Activated CD4-positive, alpha-beta memory T cell treated with anti-CD3 and anti-CD28 coated beads for 36 hours (primary cell): ENCODE data around the gene PPP1R13L. TPM values are rescaled to one million over a fixed set of nuclear protein-coding genes. Genes with fewer than 3 reads are reported as not detected.

Source experiments
- CTCF ChIA-PET: fragments of 350-600 bp; sonication (Branson Sonifier 250); formaldehyde crosslinking; loops from one replicate; lab custom pipeline; 2021; ENCODE audit warnings: antibody characterized with exemption, inconsistent platforms; lab: Charles Lee
- POLR2A ChIA-PET: fragments of 350-600 bp; sonication (Branson Sonifier 250); formaldehyde crosslinking; loops from one replicate; lab custom pipeline; 2021; ENCODE audit warnings: antibody characterized with exemption; lab: Charles Lee
- DNase-seq: peaks from one replicate; pipeline ENCODE4 v3.0.0-alpha.2; 2020
- H3K27ac Mint-ChIP-seq: one replicate; pipeline ENCODE4 v1.8.0; 2021; ENCODE audit warnings: mixed read lengths
- H3K27me3 Mint-ChIP-seq: one replicate; pipeline ENCODE4 v1.8.0; 2021; ENCODE audit warnings: mixed read lengths
- H3K36me3 Mint-ChIP-seq: one replicate; pipeline ENCODE4 v1.8.0; 2021; ENCODE audit warnings: mixed read lengths
- H3K4me1 Mint-ChIP-seq: one replicate; pipeline ENCODE4 v1.8.0; 2021; ENCODE audit warnings: low read depth, mixed read lengths
- H3K4me3 Mint-ChIP-seq: one replicate; pipeline ENCODE4 v1.8.0; 2021; ENCODE audit warnings: mild to moderate bottlenecking, mixed read lengths
- H3K9me3 Mint-ChIP-seq: one replicate; pipeline ENCODE4 v1.8.0; 2021; ENCODE audit warnings: mixed read lengths
- intact Hi-C: fragments of 100-400 bp; cut with micrococcal nuclease; formaldehyde crosslinking; loops from one replicate; pipeline ENCODE4 v1.15.1; 2023
- total RNA-seq, 2 experiments: library from RNA; stranded (reverse); gene quantifications; one replicate each; pipeline ENCODE4 v1.2.3, GENCODE V29; 2021

PPP1R13L gene
- total RNA-seq, 2 experiments from 2014 or later, result 8.1 to 9.2 TPM

DNA sequence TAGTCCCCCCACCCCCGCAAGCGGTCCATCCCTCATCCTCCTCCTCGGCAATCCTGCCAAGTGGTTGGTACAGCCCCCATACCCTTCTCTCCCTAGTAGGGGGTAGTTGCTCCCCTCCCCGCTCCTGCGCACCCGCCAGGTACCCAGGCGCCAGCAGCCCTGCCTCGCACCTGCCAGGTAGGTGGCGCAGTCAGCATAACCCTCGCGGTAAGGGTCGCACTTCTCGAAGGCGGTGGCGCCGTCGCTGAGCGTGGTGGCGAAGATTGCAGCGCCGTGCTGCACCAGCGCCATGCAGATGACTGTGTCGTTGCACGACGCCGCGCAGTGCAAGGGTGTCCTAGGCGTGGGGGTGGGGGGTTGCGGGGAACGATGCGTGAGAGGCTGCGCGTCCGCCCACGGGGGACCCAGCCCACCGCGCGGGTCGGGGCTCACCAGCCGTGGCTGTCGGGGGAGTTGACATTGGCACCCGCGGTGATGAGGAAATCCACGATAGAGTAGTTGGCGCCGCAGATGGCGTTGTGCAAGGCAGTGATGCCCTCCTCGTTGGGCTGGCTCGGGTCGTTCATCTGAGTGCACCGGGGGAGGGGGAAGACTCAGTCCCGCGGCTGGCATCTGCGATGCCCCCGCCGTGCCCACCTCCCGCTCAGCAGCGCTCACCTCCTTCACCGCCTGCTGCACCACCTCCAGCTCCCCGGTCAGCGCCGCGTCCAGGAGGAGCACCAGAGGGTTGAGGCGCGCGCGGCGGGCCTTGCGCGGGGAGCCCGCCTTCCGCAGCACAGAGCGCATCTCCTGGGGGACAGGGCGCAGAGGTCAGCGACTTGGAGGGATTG lies 19.3 kb downstream of the PPP1R13L start:
- ChIA-PET CTCF (interaction anchor here (1.1 kb wide), 1 partner anchor 54 kb away, joined by 3 read pairs; no protein-coding TSS in a partner anchor), POLR2A (no interaction called here)
- Mint-ChIP-seq H3K4me3 (no peak overlapping the region), H3K36me3 (no peaks in the 10 kb centered on the region), H3K27ac (no peak overlapping the region), H3K9me3 (no peaks in the 10 kb centered on the region), H3K4me1 (no peaks in the 10 kb centered on the region), H3K27me3 (peaks cover 23% of the 10 kb centered on the region)
- no peak for DNase-seq
- intact Hi-C loops, result no loop called here

DNA sequence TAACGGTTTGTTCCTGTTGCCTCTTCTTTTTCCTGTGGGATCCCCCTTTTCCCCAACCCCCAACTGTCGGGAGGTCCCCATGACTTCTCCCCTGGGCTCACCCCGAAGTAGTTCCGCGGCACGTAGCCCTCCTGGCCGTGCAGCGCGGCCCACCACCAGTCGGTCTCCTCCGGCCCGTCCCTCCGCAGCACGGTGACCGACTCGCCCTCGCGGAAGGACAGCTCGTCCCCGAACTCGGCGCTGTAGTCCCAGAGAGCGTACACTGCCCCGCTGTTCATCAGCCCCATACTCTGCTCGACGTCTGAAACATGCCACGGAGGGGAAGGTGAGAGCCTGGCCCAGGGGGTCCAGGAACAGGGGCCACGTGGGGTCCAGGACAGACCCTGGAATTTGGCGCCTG lies 22.4 kb downstream of the PPP1R13L start:
- Mint-ChIP-seq H3K27me3 (peaks cover 22% of the 10 kb centered on the region), H3K9me3 (no peaks in the 10 kb centered on the region), H3K36me3 (no peaks in the 10 kb centered on the region), H3K4me3 (no peak overlapping the region), H3K27ac (no peak overlapping the region), H3K4me1 (peaks cover 6% of the 10 kb centered on the region)
- intact Hi-C loops, result no loop called here
- ChIA-PET CTCF (no interaction called here), POLR2A (no interaction called here)
- DNase-seq, result no peak

DNA sequence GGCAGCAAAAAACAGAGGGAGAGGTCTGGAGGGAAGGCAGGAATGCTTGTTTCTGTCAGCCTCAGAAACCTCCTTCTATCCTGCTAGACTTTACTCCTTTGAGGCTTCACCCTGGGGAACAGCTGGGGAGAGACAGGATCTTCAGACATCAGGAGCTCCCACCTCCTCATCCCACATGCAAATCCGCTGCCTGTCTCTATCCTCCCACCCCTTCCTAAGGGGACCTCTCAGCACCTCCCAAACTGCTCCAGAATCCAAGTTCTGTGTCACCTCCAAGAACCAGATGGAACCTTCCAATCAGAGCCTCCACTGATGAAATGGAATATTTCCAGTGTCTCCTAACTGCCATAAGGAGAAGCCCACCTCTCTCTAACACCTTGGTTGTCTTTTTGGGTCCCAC lies 24.8 kb downstream of the PPP1R13L start:
- ChIA-PET CTCF (no interaction called here), POLR2A (no interaction called here)
- Mint-ChIP-seq H3K4me1 (peaks cover 18% of the 10 kb centered on the region), H3K27ac (no peak overlapping the region), H3K9me3 (no peaks in the 10 kb centered on the region), H3K27me3 (peaks cover 6% of the 10 kb centered on the region), H3K4me3 (no peak overlapping the region), H3K36me3 (no peaks in the 10 kb centered on the region)
- no peak for DNase-seq
- intact Hi-C loops, result no loop called here

DNA sequence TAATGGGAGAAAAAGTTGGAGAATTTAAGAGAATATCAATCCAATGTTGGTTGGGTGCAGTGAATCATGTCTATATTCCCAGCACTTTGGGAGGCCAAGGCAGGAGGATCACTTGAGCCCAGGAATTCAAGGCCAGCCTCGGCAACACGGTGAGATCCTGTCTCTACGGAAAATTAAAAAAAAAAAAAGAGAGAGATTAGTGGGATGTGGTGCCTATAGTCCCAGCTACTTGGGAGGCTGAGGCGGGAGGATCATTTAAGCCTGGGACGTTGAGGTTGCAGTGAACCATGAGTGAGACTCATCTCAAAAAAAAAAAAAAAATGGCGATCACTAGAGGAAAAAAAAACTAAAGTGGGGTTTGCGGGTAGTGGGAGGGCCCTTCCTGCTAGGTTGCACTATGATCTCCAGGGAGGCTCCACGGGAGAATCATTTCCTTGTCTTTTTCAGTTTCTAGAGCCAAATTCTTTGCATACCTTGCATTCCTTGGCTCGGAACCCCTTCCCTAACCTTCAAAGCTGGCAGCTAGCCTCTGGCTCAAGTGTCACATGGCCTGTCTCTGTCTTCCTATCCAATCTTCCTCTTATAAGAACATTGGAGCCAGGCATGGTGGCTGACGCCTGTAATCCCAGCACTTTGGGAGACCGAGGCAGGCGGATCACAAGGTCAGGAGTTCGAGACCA lies 28.7 kb downstream of the PPP1R13L start:
- ChIA-PET CTCF (interaction anchor here (0.6 kb wide), 1 partner anchor 130 kb away, joined by 3 read pairs; no protein-coding TSS in a partner anchor), POLR2A (no interaction called here)
- intact Hi-C loops, result no loop called here
- H3K9me3 Mint-ChIP-seq, result no peaks in the 10 kb centered on the region
- H3K4me1 Mint-ChIP-seq, result peaks cover 18% of the 10 kb centered on the region
- no peaks in the 10 kb centered on the region for H3K36me3 Mint-ChIP-seq
- H3K27me3 Mint-ChIP-seq, result peaks cover 4% of the 10 kb centered on the region
- no peak overlapping the region for H3K4me3 Mint-ChIP-seq
- no peak for DNase-seq
- H3K27ac Mint-ChIP-seq, result no peak overlapping the region

DNA sequence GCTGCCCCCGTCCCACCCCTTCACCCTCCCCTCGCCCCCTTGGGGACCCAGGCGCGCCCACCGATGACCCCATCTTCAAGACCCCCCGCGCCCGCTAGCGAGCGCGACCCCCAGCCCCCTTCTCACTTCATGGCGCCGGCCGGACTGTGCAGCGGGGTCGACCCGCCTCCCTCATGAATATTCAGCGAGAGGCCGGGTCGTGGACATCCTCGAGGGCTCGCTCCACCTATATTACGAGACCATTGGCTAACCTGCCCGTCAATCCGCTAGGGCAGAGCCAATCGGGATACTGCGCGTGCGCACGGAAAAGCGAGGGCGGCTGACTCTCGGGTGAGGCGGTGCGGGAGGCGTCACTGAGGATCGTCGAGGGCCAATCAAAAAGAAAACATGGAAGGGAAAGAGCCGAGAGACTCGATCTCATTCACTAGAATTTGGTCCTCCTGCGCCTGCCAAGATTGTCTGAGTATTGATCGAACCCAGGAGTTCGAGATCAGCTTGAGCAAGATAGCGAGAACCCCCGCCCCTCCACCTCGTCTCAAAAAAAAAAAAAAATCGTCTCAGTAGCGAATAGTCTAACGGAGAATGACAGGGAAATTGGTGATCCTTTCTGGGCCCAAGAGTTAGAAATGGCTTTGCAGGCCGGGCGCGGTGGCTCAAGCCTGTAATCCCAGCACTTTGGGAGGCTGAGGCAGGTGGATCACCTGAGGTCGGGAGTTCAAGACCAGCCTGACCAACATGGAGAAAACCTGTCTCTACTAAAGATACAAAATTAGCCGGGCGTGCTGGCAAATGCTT lies 34.3 kb downstream of the PPP1R13L start, which contains the start of gene ERCC2:
TSS of gene ERCC2 (minus strand) at position 164 of the 795 bp plus-strand sequence. CDS start at position 131, 33 bp downstream.
- DNase-seq, result peak; percentile 100
- peaks cover 2% of the 10 kb centered on the region for H3K27me3 Mint-ChIP-seq
- ChIA-PET CTCF (interaction anchor here (0.6 to 1.0 kb wide), 5 partner anchors 11 to 115 kb away, joined by 3 to 5 read pairs (median 4); no protein-coding TSS in a partner anchor), POLR2A (interaction anchor here (0.5 kb wide), 1 partner anchor 31 kb away, joined by 3 read pairs; no protein-coding TSS in a partner anchor)
- H3K36me3 Mint-ChIP-seq, result no peaks in the 10 kb centered on the region
- intact Hi-C loops, result loop anchor here (1.0 kb wide), 2 partner anchors 35 to 192 kb away; partner anchors contain the start of genes BLOC1S3, PPP1R13L and TRAPPC6A
- H3K4me3 Mint-ChIP-seq, result peak within 1 kb of the TSS; percentile 85
- peak within 1 kb of the TSS; percentile 96 for H3K27ac Mint-ChIP-seq
- peaks cover 8% of the 10 kb centered on the region for H3K4me1 Mint-ChIP-seq
- no peaks in the 10 kb centered on the region for H3K9me3 Mint-ChIP-seq

DNA sequence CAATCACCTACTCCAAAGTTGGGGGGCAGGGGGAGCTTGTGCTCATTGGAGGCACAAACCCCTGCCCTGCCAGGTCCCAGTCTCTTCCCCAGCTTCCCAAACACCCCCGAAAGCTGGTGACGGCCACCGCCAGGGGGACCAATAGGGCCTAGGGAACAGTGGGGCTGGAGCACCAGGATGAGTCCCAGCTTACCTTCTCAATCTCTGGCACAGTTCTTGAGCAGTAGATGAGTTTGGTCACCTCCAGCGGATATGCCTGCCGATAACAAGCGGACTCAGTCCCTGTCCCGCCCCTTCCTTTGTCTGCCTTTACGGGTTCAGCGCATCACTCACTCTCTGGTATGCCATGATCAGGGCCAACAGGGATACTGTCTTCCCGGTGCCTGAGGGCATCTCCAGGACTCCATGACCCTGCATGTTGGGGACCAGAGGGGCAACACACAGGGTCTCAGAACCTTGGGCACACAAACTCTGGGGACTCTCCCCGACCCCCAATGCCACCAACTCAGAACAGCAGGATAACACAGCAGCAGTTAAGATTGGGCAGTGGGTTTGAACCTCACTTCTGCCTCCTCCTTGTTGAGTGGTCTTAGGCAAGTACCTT lies 36.0 kb downstream of the PPP1R13L start:
- Mint-ChIP-seq H3K36me3 (no peaks in the 10 kb centered on the region), H3K27me3 (no peaks in the 10 kb centered on the region), H3K4me3 (peak overlapping the region; percentile 33), H3K9me3 (no peaks in the 10 kb centered on the region), H3K4me1 (peaks cover 8% of the 10 kb centered on the region), H3K27ac (no peak overlapping the region)
- DNase-seq, result no peak
- ChIA-PET POLR2A (no interaction called here), CTCF (interaction anchor here (1.1 kb wide), 1 partner anchor 110 kb away, joined by 3 read pairs; no protein-coding TSS in a partner anchor)
- intact Hi-C loops, result no loop called here

DNA sequence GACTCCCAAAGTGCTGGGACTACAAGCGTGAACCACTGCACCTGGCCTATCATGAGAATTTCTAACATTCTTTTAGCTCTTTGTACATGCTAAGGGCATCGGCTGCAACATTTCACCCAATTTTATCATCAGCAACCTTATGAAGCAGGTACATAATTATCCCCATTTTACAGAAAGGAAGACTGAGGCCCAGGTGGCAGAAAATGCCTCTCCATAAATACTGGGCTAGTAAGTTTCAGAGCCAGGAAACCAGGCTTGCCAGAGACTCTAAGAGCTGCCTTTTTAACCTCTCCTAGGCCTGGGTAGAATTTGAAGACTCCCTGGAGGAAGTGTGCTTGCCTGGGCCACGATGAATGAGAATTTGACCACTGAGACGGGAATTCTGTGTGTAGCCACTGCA lies 36.7 kb downstream of the PPP1R13L start:
- no peak for DNase-seq
- Mint-ChIP-seq H3K27me3 (no peaks in the 10 kb centered on the region), H3K27ac (no peak overlapping the region), H3K9me3 (no peaks in the 10 kb centered on the region), H3K36me3 (no peaks in the 10 kb centered on the region), H3K4me1 (peaks cover 8% of the 10 kb centered on the region), H3K4me3 (no peak overlapping the region)
- intact Hi-C loops, result no loop called here
- ChIA-PET CTCF (interaction anchor here (1.1 kb wide), 1 partner anchor 110 kb away, joined by 3 read pairs; no protein-coding TSS in a partner anchor), POLR2A (no interaction called here)

DNA sequence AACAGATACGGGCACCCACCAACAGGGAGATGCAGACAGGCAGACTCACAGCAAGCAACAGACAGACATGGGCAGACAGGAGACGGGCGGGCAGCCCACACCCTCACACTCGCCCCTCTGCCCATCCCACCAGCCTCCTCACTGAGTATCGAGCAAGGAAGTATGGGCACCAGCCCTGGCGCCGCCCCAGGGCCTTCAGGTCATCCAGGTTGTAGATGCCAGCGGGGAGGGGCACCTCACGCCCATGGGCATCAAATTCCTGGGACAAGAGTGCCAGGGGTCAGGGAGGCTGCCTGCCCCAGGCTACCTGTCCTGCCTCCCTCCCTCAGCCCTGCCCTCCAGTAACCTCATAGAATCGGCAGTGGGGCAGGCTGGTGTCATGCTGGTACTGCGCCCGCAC lies 40.2 kb downstream of the PPP1R13L start:
- CTCF ChIA-PET, result no interaction called here
- H3K4me1 Mint-ChIP-seq, result peaks cover 8% of the 10 kb centered on the region
- H3K27ac Mint-ChIP-seq, result no peak overlapping the region
- POLR2A ChIA-PET, result no interaction called here
- no peak for DNase-seq
- no peak overlapping the region for H3K4me3 Mint-ChIP-seq
- no peaks in the 10 kb centered on the region for H3K27me3 Mint-ChIP-seq
- H3K36me3 Mint-ChIP-seq, result peaks cover 7% of the 10 kb centered on the region
- intact Hi-C loops, result no loop called here
- H3K9me3 Mint-ChIP-seq, result no peaks in the 10 kb centered on the region

DNA sequence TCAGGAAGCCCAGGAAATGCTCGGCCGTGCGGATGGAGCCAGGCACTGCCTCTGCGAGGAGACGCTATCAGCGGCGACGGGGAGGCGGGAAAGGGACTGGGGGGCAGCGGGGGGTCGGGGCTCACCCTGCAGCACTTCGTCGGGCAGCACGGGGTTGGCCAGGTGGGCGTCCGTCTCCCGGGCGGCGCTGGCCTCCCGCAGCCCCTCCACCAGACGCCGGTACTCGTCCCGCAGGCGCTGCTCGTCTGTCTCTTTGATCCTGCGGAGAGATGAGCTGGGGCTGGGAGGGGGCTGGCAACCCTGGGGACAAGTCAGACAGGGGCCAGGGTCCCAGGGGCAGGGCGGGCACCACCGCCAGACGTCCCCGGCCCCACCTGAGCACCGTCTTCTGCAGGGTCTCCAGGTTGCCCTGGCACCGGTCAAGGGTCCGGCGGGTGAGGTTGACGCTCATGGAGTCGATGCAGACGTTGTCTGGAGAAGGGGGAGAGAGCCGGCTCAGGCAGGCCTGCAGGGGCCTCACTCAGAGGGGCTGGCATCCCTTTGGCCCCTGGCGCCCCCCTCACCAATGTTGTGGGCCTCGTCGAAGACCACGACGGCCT lies 40.9 kb downstream of the PPP1R13L start:
- Mint-ChIP-seq H3K4me3 (no peak overlapping the region), H3K27ac (no peak overlapping the region)
- CTCF ChIA-PET, result no interaction called here

DNA sequence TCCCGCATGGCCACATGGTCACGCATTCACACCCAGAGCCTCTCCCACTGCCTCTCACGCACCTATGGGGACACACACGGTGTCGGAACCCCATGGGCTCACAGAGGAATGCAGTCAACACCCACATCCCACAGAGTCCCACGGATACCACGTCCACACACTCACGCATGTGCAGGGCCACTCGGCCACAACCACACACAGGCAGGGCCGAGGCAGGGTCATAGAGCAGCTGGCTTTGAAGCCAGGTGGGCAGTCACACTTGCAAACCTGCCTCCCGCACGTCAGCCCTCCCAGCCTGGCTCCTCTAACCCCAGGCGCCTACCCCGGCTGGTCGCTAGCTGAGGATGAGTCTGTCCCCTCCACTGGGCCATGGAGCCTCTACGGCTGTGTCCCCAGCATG lies 42.6 kb downstream of the PPP1R13L start:
- CTCF ChIA-PET, result no interaction called here
- H3K27ac Mint-ChIP-seq, result no peak overlapping the region
- H3K4me3 Mint-ChIP-seq, result no peak overlapping the region
- intact Hi-C loops, result no loop called here
- no peaks in the 10 kb centered on the region for H3K9me3 Mint-ChIP-seq
- peaks cover 7% of the 10 kb centered on the region for H3K36me3 Mint-ChIP-seq
- POLR2A ChIA-PET, result interaction anchor here (0.7 kb wide), 1 partner anchor 7 kb away, joined by 3 read pairs; no protein-coding TSS in a partner anchor
- no peaks in the 10 kb centered on the region for H3K4me1 Mint-ChIP-seq
- no peak for DNase-seq
- no peaks in the 10 kb centered on the region for H3K27me3 Mint-ChIP-seq

More for the DNA sequence above, 40.9 kb downstream of the PPP1R13L start:
- DNase-seq, result no peak
- POLR2A ChIA-PET, result no interaction called here
- H3K27me3 Mint-ChIP-seq, result no peaks in the 10 kb centered on the region
- intact Hi-C loops, result no loop called here
- H3K4me1 Mint-ChIP-seq, result peaks cover 5% of the 10 kb centered on the region
- no peaks in the 10 kb centered on the region for H3K9me3 Mint-ChIP-seq
- peaks cover 7% of the 10 kb centered on the region for H3K36me3 Mint-ChIP-seq

DNA sequence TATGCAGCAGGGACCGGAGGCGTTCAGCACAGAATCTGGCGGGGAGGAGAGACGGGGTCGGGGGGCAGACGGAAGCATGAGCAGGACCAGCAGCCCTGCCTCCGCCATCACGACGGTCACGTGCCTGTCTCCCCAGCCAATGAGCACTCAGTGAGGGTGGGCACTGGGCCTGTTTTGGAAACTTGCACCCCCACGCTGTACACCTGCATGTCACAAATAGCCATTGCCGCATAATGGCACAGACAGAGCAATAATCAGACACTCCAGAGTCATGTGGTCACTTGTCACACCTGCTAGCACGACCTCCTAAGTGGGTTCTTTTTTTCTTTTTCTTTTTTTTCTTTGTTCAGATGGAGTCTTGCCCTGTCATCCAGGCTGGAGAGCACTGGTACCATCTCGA lies 43.3 kb downstream of the PPP1R13L start:
- Mint-ChIP-seq H3K27me3 (no peaks in the 10 kb centered on the region), H3K9me3 (no peaks in the 10 kb centered on the region), H3K36me3 (peaks cover 12% of the 10 kb centered on the region), H3K27ac (no peak overlapping the region), H3K4me1 (no peaks in the 10 kb centered on the region), H3K4me3 (no peak overlapping the region)
- ChIA-PET CTCF (no interaction called here), POLR2A (interaction anchor here (0.7 kb wide), 1 partner anchor 8 kb away, joined by 3 read pairs; no protein-coding TSS in a partner anchor)
- intact Hi-C loops, result no loop called here
- DNase-seq, result no peak
